Lower lobe of right lung (tissue), 2 donors: Measurements from ENCODE around the gene SH3RF3. TPM values are rescaled to one million over a fixed set of nuclear protein-coding genes. Genes with fewer than 3 reads are reported as not detected.
"Not testable (repeated sequence)": the region's sequence is repeated elsewhere in the genome, so short reads cannot be mapped to it uniquely, and the experiment has no call there.

Experiments
- ATAC-seq, 2 donors: fragments of 200-7000 bp; cut with Tn5 transposase; one replicate each; pipeline ENCODE4 v1.9.1; 2020 to 2022; ENCODE audit warnings: mild to moderate bottlenecking in 2 of 2, moderate library complexity in 2 of 2
- DNase-seq: peaks from one replicate; pipeline ENCODE4 v3.0.0-alpha.2; 2020
- H3K27ac ChIP-seq: fragments of 200-600 bp; one replicate; pipeline ENCODE4 v1.8.0; 2022
- H3K27me3 ChIP-seq: fragments of 200-600 bp; one replicate; pipeline ENCODE4 v1.8.0; 2022; ENCODE audit warnings: low read depth
- H3K36me3 ChIP-seq: fragments of 200-600 bp; one replicate; pipeline ENCODE4 v1.8.0; 2022; ENCODE audit warnings: mild to moderate bottlenecking
- H3K4me1 ChIP-seq: fragments of 200-600 bp; one replicate; pipeline ENCODE4 v1.8.0; 2022
- H3K4me3 ChIP-seq: fragments of 200-600 bp; one replicate; pipeline ENCODE4 v1.8.0; 2022; ENCODE audit warnings: mild to moderate bottlenecking
- H3K9me3 ChIP-seq: fragments of 200-600 bp; one replicate; pipeline ENCODE4 v1.8.0; 2022
- CTCF ChIP-seq: fragments of 200-600 bp; IDR thresholded peaks from one replicate; pipeline ENCODE4 v1.8.0; 2022; ENCODE audit warnings: antibody characterized with exemption, mild to moderate bottlenecking
- intact Hi-C: fragments of 100-400 bp; cut with DNase I; formaldehyde crosslinking; loops from one replicate; pipeline ENCODE4 v1.11.0; 2022
- total RNA-seq: library from RNA; stranded (reverse); fragmentation: NEBNext Ultra II Directional; extraction: Animal tissue kit (Norgen Biotek cat#: 25700); gene quantifications from one replicate; pipeline ENCODE4 v1.2.1, GENCODE V29; 2021
- donor health status: DM: no; HTN: yes; CAD: no; lungs with severe emphysema.

The SH3RF3 gene
- total RNA-seq, 1 donor from 2014 or later: 5.7 TPM

DNA sequence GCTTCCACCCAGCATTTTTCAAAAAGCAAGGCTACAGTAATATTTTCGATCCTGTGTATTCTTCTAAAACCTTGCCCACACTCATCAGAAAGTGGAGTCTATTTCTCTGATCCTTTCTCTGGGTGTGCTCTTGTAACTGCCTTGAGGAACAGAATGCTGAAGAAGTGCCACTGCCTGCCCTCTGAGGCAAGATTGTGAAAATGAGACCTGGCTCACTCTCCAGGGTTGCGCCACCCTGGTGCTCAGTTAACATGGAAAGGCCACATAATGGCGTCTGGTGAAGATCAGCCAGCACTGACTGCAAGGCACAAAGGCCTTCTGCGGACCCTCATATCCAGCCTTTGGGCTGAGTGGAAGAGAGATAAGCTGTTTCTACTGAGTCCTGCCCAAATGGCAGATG lies 11.2 kb upstream of the SH3RF3 start:
- DNase-seq (no peak), ATAC-seq (no peak)
- Histone ChIP-seq H3K36me3 (no peaks in the 10 kb centered on the region), H3K27ac (no peak overlapping the region), H3K4me3 (no peak overlapping the region), H3K27me3 (no peaks in the 10 kb centered on the region), H3K4me1 (no peaks in the 10 kb centered on the region), H3K9me3 (no peaks in the 10 kb centered on the region)
- intact Hi-C loops: no loop called here
- TF ChIP-seq CTCF: no peak

GRCh38 chr2:109118321-109118720 lies 10.7 kb upstream of the SH3RF3 start:
- Histone ChIP-seq H3K4me1 (no peaks in the 10 kb centered on the region), H3K27ac (no peak overlapping the region), H3K27me3 (no peaks in the 10 kb centered on the region), H3K9me3 (no peaks in the 10 kb centered on the region), H3K4me3 (no peak overlapping the region), H3K36me3 (no peaks in the 10 kb centered on the region)
- no peak for ATAC-seq
- no peak for DNase-seq
- no peak for TF ChIP-seq CTCF
- intact Hi-C loops: no loop called here

- intact Hi-C loops: loop anchor here (10.0 kb wide), 1 partner anchor 395 kb away; no protein-coding TSS in a partner anchor
- no peak for ATAC-seq
- no peaks in the 10 kb centered on the region for H3K36me3 ChIP-seq
- H3K4me1 ChIP-seq: no peaks in the 10 kb centered on the region
- no peak overlapping the region for H3K27ac ChIP-seq
- TF ChIP-seq CTCF: no peak
- no peak overlapping the region for H3K4me3 ChIP-seq
- no peak for DNase-seq
- H3K27me3 ChIP-seq: no peaks in the 10 kb centered on the region
- no peaks in the 10 kb centered on the region for H3K9me3 ChIP-seq
These were observed 8.8 kb upstream of the SH3RF3 start for GRCh38 chr2:109120166-109120565.

GRCh38 chr2:109120686-109121085 lies 8.3 kb upstream of the SH3RF3 start:
- DNase-seq: not testable (repeated sequence)

DNA sequence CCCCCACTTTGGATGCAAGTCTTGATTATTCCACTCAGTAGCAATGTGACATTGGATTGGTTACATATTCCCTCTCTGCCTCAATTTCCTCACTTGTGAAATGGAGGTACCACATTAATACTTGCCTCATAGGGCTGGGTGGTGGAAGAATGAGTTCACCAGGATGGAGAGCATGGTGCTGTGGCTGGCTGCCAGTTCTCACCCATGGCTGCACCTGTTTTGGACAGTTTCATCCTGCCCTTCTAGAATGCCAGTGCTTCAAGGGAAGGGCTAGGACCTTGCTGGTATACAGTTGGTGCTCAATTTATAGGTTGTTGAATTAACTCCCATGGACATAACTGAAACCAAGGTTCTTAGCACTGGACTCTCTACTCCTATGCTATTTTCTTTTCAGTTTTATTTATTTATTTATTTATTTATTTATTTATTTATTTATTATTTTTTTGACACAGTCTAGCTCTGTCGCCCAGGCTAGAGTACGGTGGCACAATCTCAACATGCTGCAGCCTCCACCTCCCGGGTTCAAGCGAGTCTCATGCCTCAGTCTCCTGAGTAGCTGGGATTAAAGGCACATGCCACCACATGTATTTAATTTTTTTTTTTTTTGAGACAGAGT lies 5.3 kb upstream of the SH3RF3 start:
- no peak for DNase-seq
- no peak overlapping the region for H3K4me3 ChIP-seq
- TF ChIP-seq CTCF: no peak
- peaks cover 13% of the 10 kb centered on the region for H3K27me3 ChIP-seq
- no peak for ATAC-seq
- no peak overlapping the region for H3K27ac ChIP-seq
- H3K4me1 ChIP-seq: peaks cover 6% of the 10 kb centered on the region
- intact Hi-C loops: loop anchor here (10.0 kb wide), 1 partner anchor 391 kb away; no protein-coding TSS in a partner anchor
- H3K9me3 ChIP-seq: no peaks in the 10 kb centered on the region
- no peaks in the 10 kb centered on the region for H3K36me3 ChIP-seq

More at GRCh38 chr2:109120686-109121085, 8.3 kb upstream of the SH3RF3 start:
- H3K9me3 ChIP-seq, ATAC-seq, H3K36me3 ChIP-seq, H3K4me1 ChIP-seq, H3K27ac ChIP-seq, H3K4me3 ChIP-seq, H3K27me3 ChIP-seq: not testable (repeated sequence)
- intact Hi-C loops: loop anchor here (10.0 kb wide), 1 partner anchor 394 kb away; no protein-coding TSS in a partner anchor

DNA sequence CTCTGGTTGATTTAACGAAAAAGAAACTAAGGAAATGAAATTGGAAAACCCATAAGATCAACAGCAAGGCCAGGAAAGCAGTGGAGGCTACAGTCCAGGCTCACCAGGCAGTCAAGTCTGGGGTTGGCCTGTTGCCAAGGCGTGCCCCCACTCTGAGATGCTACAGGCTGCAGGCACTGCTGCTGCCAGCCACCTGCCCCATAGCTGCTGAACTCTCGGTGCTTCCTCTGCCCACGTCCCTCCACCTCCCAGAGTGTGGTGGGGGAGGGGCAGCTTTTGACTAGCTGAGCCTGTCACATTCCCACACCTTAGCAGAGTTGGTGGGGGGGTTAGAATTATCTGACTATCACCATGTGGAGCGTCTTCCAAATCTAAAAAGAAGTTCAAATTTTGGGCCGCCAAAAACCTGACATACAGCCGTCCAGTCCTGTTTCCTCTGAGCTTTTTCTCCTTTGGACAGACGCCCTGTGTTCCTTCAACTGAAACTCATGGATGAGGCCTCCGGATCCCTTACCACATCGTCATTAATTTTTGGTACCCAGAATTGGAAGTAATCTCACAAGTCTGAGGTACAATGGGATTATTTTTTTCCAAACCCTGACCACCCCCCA lies 3.9 kb upstream of the SH3RF3 start:
- Histone ChIP-seq H3K9me3 (no peaks in the 10 kb centered on the region), H3K4me1 (peaks cover 6% of the 10 kb centered on the region), H3K27me3 (peaks cover 27% of the 10 kb centered on the region), H3K27ac (no peak overlapping the region), H3K4me3 (no peak overlapping the region), H3K36me3 (no peaks in the 10 kb centered on the region)
- intact Hi-C loops: loop anchor here (10.0 kb wide), 1 partner anchor 390 kb away; no protein-coding TSS in a partner anchor
- ATAC-seq: no peak
- no peak for DNase-seq
- TF ChIP-seq CTCF: no peak
